GM18861 (cell line): ENCODE results near the gene WWP2.

ENCODE experiments used
- ATAC-seq: cut with Tn5 transposase; IDR thresholded peaks from one replicate; pipeline ENCODE4 v1.9.1; 2021; ENCODE audit not compliant: unreplicated experiment

Gene WWP2

DNA sequence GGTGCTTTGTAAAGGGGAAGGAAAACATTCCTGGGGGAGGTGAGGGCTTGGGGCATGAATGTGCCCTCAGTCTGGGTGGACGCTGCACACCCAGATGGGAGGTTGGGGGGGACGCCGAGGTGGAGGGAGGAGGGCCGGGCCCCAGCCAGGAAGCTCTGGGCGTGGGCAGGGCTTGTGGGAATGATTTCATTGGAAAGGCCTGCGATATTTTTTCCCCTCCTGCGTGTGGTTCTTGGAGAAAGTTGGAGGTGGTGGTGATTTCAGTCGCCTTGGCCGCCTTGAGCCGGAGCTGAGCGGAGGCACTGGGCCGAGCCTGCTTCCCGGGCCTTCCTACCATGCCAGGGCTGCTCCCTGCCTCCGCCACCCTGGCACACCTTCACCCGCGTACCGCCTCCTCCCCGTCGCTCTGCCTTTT is 162.7 kb downstream of the WWP2 start:
- no peak for ATAC-seq

DNA sequence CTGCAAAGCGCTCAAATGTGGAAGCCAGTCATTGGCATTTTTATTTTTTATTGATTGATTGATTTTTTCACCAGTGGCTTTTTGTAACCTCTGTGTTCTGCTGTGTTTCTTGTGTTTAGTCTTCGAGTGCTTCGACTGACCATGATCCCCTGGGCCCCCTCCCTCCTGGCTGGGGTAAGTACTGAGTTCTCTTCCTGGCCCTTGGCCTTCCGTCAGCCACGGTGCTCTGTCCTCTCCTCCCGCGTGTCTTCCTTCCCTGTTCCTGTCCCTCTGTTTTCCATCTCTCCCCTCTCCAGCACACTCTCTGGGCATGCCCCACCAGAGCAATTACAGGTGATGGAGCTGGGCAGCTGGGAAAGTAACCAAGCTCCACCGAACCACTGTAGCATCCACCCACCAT is 163.2 kb downstream of the WWP2 start:
- ATAC-seq: no peak

- ATAC-seq: no peak
Observed at GRCh38 chr16:69926241-69926640, 164.1 kb downstream of the WWP2 start.

DNA sequence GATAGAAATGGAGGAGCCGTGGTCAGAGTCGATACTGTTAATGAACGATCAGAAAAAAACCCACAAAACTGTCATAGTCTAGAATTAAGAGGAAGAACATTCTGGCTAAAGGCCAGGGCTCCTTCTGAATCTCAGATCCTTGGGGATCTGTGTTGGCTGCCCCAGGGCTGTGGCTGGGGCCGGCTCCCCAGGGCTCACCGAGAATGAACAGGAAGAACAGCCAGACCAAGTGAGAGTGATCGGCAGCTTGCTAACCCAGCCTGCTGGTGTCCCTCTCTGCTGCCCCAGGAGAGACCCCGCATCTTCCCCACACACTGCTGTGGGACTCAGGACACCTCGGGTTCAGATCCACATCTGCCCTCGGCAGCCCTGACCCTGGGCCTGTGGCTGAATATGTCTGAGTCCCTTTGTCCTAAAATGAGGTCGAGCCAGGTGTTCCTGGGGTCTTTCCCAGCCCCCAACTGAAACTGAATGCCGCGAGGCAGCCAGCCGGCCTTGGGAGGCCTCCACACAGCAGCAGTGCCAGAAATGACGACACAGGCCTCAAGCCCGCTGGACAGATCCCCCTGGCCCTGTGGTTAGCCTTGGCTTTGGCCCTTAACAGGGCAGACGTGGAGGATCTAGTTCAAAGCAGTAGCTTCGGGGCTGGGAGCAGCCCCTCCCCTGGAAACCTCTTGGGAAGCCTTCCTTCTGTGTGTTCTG is 165.1 kb downstream of the WWP2 start:
- no peak for ATAC-seq

GRCh38 chr16:69928856-69929400 is 166.8 kb downstream of the WWP2 start:
- no peak for ATAC-seq

- ATAC-seq: no peak
Observed at GRCh38 chr16:69929480-69929879, 167.3 kb downstream of the WWP2 start.

DNA sequence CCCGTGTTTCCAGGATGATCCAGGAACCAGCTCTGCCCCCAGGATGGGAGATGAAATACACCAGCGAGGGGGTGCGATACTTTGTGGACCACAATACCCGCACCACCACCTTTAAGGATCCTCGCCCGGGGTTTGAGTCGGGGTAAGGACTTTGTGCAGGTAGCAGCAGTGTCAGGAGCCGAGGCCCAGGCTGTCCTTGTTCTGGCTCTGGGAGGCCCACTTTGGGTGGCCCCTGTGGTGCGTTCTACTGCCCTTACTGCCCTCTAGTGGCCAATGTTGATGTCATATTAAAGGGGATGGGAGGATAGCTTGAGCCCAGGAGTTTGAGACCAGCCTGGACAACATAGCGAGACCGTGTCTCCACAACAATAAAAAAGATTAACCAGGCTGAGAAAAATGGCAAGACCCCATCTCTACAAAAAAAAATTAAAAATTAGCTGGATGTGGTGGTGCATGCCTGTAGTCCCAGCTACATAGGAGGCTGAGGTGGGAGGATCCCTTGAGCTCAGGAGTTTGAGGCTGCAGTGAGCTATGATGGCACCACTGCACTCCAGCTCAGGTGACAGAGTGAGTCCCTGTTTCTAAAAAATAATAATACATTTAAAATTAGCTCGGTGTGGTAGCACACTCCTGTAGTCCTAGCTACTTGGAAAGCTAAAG is 168.1 kb downstream of the WWP2 start:
- no peak for ATAC-seq

- ATAC-seq: no peak
Observed at GRCh38 chr16:69931631-69932030, 169.5 kb downstream of the WWP2 start.

GRCh38 chr16:69932228-69932627 is 170.1 kb downstream of the WWP2 start:
- ATAC-seq: no peak

DNA sequence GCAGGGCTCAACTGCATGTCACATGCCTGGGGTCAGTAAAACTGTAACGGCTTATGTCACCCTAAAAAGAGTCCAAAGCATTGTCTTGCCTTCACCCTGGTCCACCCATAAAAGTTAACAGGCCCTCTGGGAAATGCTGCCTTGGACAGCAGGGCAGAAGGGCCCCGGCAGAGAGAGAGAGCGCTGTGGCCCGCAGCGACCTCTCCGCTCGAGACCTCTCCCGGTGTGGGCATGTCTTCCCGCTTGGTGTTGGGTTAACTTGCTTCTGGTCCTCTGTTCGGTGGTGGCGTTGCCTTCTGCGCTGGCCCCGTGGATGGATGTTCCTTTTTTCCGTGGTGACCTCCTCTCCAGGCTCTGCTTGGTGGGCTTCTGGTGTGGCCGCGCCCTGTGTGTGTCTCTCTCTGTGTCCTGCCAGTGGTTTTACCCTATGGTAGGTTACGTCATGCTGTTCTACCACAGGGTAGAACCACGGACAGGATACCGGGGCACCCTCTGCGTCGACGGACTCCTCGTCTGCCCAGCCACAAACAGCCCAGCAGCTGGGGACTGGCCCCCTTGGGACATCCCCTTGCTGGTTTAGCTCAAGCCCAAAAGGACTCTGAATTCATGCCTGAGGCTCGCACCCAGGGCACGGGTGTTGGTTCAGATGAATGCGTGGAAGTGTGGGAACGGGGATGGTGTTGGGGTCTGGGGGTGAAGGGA is 170.7 kb downstream of the WWP2 start:
- no peak for ATAC-seq

GRCh38 chr16:69934044-69934443 is 171.9 kb downstream of the WWP2 start:
- no peak for ATAC-seq

DNA sequence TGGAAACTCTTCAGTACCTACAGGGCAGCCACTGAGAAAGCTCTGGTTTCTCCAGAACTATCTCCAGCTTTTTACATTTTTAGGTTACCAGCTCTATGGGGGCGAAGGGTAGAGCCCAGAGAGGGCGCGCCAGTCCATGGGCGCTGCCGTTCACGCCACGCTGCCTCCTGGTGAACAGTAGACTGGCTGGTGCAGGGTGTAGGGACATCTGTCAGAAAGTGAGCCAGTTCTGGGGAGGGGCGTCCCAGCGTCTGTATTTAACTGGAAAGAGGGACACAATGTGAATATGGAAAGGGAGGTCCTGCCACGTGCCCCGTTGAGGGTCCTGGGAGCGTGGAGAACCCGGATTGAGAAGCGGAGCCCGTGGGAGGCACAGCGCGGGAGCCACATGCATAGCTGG is 172.6 kb downstream of the WWP2 start:
- ATAC-seq: no peak

GRCh38 chr16:69935278-69935711 is 173.2 kb downstream of the WWP2 start:
- ATAC-seq: no peak

DNA sequence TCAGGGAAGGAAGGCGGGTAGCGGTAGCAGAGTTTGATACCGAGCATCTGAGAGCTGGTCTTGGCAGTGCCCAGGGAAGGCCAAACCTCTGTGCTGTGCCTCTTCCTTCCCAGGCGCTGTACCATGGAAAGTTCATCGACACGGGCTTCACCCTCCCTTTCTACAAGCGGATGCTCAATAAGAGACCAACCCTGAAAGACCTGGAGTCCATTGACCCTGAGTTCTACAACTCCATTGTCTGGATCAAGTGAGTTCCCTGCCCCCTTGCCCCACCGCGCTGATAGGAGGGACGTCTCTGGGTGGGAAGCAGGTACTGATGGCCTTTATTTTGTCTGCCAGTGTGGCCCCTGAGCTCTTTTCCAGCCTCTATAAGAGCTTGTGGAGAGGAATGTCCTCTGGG is 173.6 kb downstream of the WWP2 start:
- no peak for ATAC-seq

DNA sequence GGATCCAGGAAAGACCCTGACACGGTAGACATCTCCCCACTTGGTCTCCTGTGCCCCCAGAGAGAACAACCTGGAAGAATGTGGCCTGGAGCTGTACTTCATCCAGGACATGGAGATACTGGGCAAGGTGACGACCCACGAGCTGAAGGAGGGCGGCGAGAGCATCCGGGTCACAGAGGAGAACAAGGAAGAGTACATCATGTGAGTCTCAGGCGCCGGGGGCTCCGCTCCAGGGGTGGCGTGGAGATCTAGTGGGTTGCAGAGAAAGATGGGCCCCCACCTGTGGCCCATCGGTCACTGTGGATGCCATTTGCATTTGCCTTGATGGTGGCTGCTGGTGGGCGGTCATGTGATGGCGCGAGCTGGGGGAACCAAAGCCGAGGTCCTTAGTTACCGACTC is 174.1 kb downstream of the WWP2 start:
- ATAC-seq: no peak

GRCh38 chr16:69936751-69937211 is 174.6 kb downstream of the WWP2 start:
- no peak for ATAC-seq

DNA sequence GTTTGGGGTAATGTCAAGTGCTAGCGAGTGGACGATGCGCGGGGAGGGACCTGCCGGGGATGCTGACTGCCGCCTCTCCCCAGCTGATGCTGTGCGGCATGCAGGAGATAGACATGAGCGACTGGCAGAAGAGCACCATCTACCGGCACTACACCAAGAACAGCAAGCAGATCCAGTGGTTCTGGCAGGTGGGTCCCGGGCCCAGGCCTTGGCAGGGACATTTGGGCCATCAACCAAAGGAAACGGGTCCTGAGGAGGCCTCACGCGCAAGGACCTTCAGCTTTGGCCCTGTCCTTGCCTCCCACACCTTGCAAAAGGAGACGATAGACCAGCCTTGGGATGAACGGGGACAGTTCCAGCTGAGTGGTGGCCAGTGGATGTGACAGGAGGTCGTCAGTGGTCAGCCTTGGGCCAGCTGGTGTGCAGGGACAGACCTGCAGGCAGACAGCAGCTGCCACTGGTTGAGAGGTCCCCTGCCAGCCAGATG is 175.4 kb downstream of the WWP2 start:
- ATAC-seq: no peak

DNA sequence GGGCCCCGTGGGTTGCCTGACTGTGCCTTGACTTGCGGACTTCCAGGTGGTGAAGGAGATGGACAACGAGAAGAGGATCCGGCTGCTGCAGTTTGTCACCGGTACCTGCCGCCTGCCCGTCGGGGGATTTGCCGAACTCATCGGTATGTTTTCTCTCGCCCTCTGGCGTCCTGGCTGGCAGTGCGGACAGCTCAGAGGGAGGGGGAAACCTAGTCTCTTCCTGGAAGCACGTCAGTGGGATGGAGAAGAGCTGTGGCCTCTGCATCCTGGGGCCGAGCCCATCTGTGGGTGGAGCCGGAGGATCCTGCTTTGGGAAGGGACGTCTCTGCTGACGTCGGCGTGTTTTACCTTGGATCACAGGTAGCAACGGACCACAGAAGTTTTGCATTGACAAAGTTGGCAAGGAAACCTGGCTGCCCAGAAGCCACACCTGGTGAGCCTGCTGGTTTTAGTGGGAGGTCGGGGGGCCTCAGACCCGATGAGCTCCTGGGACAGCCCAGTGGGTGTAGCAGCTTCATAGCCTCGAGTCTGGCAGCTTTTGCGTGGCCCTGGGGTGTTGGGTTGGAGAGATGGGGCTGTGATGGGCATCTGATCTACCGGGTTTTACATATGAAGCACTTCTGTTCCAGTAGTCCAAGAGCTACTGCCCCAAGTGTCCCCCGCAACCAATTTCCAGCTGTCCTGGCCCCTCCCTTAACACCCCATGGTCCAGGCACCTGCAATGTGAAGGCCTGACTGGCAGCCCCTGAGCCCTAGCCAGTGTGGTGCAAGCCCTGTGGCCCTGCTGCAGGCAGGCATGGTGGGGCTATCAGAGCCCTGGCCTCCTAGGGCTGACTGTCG is 177.1 kb downstream of the WWP2 start:
- ATAC-seq: no peak

DNA sequence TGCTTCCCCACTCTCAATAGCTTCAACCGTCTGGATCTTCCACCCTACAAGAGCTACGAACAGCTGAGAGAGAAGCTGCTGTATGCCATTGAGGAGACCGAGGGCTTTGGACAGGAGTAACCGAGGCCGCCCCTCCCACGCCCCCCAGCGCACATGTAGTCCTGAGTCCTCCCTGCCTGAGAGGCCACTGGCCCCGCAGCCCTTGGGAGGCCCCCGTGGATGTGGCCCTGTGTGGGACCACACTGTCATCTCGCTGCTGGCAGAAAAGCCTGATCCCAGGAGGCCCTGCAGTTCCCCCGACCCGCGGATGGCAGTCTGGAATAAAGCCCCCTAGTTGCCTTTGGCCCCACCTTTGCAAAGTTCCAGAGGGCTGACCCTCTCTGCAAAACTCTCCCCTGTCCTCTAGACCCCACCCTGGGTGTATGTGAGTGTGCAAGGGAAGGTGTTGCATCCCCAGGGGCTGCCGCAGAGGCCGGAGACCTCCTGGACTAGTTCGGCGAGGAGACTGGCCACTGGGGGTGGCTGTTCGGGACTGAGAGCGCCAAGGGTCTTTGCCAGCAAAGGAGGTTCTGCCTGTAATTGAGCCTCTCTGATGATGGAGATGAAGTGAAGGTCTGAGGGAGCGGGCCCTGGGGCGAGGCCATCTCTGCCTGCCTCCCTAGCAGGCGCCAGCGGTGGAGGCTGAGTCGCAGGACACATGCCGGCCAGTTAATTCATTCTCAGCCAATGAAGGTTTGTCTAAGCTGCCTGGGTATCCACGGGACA is 177.9 kb downstream of the WWP2 start:
- ATAC-seq: no peak

- ATAC-seq: no peak
Observed at GRCh38 chr16:69940676-69941075, 178.5 kb downstream of the WWP2 start.
